Right kidney (tissue), 1 donor: ENCODE results near the gene RAD51B.
A peak's percentile ranks its signal among the peaks of the same experiment; 100 is the strongest.

Experiments
- DNase-seq: peaks from one replicate; pipeline ENCODE4 v3.0.0-alpha.2; 2016

The RAD51B gene

DNA sequence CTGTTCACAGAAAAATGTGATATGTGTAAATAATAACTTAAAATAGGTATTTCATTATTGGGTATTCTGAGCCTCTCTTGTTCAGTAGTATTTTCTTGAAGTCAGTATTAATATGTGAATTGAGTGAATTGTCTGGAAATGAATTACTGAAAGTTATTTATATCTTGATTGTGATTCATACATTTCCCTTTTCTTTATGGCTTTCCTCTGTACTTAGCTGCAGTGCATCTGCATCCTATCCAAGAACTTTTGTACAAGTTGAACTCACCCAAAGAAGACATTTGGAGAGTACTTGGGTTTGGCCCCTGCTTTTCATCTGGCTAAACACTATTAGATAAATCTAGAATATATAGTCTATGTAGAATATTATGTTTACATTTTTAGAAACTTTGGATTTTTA lies 326.0 kb downstream of the RAD51B start:
- DNase-seq: no peak

DNA sequence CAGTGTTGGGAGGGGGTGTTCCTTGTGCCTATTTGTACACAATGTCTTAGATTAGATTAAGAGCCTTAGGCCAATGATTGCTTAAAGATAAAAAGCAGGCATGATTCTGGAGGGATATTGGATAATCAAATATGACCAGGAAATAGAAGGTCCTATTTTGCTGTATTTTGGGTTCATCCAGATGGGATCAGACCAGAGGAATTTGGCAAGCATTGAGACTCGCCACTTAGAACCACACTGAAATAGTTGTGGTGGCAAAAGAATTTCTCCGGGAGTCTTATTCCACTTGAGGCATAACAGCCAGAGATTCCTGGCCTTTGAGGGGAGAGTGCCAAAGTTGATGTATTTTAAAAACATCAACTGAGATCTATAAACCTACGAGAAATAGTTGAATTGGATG lies 327.2 kb downstream of the RAD51B start:
- DNase-seq: no peak

DNA sequence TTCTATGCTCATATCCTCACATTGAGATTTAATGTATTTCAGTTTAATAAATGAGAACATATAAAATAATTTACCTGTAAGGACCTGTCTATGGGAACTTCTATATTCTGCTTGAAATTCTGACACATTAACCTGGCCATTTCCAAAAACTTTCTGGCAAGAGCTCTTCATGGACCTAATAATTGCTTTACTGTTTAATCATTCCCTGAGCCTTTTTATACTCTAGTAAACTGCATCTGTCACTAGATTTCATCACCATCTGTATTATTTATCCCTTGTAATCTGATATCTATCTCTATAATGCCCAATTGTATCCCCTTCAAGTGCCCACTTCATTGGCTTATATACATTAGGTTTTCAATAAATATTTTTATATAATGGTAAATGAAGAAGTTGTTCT lies 327.7 kb downstream of the RAD51B start:
- no peak for DNase-seq

DNA sequence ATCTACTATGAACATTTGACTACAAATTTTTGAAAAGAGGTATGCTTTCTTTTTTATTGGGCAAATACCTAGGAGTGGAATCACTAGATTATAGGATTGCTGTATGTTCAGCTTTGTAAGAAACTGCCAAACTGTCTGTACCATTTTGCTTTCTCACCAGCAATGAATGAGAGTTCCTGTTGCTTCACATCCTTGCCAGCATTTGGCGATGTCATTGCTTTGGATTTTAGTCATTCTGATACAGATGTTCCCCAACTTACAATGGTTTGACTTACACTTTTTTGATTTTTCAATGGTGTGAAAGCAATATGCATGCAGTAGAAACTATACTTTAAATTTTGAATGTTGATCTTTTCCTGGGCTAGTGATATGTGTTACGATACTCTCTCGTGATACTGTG lies 328.7 kb downstream of the RAD51B start:
- no peak for DNase-seq

DNA sequence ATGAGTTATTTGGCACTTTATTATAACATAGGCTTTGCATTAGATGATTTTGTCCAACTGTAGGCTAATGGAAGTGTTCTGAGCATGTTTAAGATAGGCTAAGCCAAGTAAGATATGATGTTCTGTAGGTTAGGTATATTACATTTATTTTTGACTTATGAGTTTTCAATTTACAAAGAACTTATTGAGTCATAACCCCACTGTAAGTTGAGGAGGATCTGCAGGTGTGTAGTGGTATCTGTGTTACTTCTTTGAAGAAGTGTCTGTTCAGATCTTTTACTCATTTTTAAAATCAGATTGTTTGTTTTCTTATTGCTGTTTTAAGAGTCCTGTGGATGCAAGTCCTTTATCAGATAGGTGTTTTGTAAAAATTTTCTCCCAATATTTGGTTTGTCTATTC lies 329.2 kb downstream of the RAD51B start:
- DNase-seq: no peak

DNA sequence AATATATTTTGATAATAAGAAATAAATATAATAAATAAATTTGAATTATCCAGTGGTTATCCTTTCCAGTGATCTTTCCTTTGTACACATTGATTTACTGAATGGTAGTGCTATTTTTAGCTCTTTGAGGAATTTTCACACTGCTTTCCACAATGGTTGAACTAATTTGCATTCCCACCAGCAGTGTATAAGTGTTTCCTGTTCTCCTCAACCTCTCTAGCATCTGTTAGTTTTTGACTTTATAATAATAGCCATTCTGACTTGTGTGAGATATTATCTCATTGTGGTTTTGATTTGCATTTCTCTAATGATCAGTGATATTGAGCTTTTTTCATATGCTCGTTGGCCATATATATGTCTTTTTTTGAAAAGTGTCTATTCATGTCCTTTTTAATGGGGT lies 333.7 kb downstream of the RAD51B start:
- no peak for DNase-seq

DNA sequence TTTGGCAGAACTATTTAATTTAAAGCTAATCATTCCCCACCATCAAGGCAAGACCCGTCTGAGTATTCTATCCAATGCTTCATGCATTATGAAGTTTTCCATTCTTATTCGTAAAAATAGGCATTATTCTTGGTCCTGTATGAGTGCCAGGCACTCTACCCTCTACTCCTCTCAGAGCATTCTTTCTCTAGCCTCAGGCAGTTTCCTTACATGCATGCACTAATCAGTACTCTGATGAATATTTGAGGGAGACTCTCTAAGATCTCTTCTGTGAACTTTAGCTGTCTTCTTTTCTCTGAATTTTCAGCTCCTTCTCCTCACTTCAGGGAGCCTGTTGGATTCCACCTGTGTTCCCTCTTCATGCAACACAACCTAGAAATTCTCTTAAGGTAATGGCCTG lies 334.7 kb downstream of the RAD51B start:
- no peak for DNase-seq

DNA sequence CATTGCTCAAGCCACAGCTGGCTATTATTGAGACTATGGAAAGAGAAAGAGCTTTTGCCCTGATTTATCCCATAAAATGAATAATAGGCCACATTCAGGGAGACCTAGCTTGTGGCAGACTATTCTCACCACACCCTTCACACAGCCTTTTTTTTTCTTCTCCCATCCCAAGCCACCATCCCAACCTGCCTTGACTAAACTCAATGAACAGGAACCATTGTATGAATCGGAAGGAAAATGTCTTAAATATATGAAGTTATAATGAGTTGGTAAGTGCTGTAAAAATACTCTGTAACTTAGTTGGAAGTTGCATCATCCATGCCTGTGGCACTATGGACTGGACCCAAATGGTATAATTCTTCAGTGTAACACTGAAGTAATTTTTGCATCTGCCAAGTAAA lies 338.4 kb downstream of the RAD51B start:
- no peak for DNase-seq

DNA sequence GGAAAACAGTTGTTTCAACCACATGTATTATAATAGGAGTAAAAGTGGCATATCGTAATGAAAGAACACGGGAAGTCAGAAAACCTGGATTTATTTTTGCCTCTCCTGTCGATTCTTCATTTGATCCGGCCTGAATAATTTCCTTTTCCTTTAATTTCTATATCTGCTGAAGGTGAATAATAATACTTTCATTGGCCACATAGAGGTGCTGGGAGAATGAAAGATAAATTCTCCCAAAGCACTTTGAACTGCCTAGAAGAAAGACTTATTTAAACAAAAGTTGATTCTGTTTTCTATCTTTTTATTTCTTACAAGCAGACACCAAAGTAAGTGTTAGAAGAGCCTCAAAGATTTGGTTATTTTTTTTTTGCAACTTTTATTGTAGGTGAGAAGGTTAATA lies 339.1 kb downstream of the RAD51B start:
- DNase-seq: no peak

DNA sequence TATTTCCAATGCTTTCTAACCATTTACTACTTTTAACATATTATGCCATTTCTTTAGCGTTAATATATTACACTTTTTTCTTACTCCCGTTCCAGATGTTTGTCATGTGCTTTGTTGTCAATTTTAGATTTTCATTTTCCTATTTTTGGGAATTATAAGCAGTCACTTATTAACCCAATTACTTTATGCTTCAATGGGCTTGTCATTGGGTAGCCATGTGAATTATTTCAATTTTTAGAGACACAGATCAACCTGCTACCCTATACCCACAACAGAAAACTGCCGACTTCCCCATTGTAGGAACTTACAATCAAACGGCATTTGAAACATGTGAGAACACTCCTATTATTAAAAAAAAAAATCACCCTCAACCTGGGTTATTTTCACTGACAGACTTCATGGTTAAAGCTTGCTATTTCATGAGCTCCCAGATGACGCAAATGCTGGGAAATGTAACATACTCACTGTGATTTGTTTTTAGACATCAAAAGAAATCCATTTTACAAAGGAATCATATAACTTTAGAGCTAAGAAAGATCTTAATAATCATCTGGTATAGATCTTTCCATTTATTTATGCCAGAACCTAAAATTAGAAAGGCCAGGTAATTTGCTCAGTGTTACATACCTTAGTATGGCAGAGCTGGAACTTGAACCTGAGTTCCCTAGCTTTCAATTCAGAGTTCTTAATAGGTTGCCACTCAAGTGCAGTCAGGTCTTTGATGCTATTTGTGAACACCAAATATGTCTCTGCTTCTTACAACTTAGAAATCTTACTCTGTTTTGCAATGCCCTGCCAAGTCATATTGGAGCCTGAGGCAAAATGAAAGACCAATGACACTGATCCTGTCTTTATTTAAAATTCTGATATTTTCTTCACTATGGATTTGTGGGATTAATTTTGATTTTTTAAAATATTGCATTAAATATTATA lies 340.4 kb downstream of the RAD51B start:
- DNase-seq: no peak

DNA sequence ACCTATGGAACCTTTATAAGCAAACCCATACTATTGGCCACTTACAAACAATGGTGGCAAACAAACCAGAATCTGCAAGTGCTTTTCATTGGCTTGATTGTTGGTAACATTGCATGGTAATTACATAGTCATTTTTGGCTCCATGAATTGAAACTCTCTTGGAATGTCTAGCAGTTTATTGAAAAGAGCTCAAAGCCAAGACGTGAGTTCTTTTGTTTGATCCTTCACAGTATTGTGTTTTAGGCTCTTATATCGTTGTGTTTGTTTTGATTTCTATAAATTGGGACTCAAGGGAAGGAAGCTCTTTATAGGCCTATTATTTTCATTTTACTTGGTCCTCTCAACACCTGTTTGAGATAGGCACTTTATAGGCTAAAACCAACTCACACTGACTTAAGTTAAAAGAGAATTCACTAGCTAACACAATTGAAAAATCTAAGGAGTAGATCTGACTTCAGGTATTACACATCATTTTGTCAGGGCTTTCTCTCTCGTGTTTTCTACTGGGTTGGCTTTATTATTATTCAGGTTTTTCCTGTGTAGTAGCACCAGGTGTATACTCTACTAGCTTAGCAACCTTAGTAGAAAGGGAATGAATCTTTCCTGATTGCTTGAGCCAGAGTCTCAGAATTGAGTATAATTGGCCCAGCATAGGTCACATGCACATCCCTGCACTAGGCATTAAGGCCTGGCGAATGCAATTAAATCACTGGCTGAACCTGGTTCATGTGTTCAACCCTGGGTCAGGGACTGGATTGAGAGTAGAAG lies 341.4 kb downstream of the RAD51B start:
- DNase-seq: no peak

DNA sequence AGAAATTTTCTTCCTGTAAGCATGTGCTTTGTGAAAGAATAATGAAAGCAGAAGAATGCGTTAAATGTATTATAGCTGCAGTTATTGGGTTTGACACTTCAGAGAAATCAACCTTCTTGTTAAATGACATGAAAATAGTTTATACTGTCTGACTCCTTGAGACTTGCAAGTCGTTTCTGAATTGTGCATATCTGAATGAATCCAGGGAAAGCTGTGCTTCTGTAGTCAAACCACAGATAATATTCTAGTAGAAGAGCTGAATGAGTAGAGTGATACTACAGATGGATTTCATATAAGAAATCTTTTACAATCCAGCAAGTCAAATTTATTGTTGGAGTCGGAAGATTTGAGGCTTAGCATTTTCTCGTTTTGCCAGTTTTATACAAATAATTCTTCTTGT lies 343.3 kb downstream of the RAD51B start:
- DNase-seq: no peak

DNA sequence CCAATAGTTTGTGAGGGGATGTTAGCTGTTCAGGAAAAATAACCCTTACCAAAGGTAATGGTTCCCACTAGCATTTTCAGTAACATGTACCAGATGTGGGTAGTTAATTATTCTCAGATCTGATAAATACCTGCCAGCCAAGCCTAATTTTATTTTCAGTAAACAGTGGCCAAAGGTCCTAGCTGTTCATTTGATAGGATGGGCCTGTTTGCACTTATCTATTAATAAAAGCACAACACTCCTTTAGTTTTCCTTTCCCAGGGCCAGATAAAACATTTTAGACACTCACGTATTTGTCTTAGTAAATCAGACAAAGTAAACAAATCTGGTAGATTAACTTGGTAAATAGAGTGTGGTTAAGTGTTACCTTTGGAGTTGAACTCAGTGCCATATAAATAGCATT lies 345.1 kb downstream of the RAD51B start:
- no peak for DNase-seq

DNA sequence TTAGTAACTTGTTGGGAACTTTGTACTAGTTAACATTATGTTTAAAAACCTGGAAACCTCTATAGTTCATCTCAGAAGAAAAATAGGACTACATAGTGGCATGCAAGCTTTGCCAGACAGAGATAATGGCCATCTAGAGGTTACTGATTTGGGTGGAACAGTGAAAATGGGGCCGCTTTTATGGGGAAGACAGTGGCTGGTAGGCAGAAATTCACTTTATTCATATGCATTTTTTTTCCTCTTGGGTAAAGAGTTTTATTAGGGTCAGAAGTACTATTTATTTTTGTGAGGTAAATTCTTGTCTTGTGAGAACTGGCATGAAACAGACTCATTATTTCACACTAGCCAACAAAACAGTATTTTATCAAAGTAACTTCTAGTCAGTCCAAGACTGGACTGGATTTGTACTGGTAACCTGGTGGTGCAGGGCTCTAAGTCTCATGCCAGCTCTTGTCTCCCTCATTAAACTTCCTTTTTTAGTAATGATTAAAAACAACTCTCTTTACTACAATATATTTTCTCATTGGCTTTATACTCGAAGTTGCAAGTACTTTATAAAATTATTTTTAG lies 345.8 kb downstream of the RAD51B start:
- DNase-seq: no peak

DNA sequence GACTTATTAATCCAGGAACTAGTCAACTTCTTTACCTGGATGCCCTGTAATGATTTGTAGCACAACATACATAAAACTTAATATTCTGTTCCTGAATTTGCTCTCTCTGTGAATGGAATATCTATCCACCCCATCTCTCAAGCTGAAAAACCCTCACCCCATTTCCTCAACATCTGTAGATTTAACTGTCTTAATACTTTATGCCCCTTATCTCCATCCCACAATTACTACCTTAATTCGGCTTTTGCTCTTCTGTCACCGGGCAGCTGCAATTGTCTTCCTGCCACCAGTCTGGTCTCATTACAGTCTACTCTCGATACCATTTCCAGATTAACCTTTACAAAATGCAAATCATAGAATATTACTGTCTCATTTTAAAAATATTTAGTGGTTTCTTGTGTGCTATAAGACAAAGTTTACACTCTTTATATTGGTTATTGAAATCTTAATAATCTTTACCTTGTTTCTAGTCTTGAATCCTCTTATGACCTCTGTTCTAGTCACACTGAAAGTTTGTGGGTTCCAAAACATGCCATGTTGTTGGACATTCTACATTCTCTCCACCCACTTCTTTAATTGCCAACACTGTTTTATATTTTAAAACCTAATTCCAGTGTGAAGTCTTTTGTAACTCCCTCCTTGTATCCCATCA lies 347.3 kb downstream of the RAD51B start:
- no peak for DNase-seq

DNA sequence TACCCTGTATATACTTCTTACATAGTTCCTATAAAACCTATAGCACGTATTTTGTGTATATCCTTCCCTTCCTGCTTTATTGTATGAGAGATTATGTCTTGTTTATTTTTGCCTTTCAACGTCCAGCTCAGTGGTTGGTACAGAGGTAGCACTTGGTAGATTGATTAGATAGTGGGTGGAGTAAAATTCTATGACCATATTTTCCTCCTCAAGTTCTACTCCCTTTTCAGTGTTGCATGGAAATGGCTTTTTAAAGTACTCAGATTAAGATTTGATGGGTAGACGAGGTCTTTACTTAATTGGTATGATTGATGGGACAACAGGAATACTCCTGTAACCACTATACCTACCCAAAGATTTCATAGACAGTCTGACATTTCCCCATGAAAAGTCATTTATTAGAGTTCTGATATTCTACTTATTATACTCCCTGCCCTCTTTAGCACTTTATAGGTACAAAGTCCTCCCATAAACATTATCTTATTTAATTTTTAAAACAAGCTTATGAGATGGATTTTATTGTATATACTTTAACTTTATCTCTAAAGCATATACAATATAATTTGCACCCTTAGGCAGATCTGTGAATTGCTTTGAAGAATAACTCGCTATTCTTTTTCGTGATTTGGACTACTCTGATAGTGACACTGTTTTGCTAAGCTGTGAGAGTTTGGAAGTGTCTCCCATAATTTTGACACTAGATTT lies 348.0 kb downstream of the RAD51B start:
- DNase-seq: no peak

DNA sequence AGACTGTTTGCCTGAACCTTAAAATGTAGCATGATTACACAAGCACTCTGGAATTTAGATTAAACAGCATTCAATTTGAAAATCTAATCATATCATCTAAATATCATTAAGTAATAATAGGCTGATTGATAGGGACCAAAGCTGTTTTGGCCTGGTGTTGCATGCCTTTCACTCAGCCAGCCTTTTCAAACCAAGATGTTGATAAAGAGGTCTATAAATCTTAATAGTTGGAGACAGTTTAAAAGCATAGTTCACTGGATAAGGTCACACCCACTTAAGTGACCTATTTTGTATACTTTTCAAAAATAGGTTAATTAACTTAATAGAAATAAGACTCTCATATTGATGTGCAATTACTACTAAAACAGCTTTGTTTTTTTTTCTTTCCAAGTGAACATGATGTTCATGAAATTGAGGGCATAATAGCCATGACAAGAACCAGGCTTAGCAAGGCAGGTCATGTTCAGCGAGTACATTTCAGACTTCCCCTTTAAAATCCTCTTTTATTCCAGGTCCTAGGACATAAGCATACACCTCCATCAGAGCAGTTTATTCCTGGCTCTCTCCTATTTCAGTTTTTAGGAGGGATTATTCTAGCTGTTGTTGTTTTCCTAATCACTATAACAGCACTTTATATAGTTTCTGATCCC lies 349.0 kb downstream of the RAD51B start:
- peak; percentile 37 for DNase-seq

DNA sequence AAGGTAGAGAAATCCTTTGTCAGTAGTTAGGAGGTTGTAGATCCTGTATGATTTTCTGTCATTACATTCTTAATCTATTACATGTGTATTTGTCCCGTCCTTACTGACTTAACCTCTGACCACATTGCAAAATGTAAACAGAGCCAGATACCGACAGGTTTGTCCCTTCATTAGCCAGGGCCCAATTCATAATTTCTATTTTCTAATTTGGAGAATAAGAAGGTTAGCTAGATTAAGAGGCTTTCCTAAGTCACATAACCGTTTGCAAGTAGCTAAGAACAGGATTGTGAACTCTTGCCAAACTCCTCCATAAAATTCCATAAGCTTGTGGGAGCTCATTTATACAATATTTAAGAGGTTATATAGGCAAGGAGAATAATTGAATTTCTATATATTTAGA lies 352.6 kb downstream of the RAD51B start:
- DNase-seq: no peak

DNA sequence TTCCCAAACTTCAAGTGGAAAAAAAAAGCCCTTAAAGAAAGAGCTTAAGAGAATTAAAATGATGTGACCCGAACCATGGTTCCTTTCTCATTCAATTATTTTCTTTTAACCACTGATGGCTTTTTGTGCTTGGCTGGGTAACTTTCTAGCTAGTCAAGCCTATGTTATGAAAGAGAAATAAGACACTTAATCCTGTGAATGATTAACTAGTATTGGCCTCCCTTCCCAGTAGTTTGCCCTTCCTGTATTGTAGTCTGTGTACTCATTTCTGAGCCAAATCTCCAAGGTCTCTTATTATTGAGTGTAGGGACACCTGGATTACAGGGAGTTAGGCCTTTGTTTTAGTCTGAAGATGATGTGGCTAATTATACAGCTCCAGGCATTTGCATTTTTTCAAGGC lies 353.0 kb downstream of the RAD51B start:
- DNase-seq: no peak

DNA sequence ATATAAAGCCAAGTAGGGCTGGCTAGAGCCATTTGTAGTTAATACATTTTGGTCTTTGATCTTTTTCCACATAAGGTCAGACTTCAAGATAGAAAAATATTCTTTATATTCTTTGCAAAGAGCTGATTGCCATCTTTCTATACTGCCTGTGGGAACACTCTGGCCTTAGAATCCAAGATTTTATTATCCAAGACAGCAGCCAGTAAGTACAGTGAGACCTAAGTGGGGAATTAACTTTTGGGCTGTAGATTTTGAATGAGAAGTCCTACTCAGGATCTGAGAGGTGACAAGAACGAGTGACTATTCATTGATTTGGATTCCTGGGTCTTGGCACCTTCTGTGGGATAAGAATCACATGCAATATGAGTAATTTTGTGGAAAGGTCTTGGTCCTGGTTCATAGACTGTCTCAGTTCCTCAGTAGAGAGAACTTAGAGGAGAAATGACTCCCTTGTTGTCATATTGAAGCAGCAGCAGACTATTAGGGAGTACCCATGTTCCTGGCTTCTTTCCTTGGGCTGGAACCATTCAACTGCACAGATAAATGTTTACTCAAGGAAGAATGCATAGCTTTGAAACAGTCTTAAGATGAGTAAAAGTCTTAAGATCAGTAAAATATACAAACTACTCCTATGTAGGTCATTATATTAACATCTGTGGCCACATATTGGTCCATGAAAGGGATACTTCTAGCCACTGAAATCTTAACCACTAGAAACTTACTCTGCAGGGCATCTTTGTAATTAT lies 353.8 kb downstream of the RAD51B start:
- no peak for DNase-seq

DNA sequence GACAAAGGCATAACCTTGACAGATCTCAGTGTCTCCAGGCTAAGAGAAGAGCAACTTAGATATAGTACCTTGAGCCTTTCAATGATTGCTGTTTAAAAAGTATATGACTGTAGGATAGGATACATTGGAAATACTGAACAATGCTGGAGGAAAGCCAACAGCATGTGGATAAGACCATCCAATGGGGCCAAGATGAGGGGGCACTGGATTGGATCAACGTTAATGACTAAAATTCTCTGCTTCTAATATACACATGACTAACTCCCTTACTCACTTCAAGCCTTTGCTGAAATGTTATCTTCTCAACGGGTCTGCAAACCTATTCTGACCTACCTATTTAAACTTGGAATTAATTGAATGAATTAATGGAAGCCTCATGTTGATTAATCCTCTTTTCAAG lies 354.9 kb downstream of the RAD51B start:
- no peak for DNase-seq
